GM11168 (cell line): Measurements from ENCODE around the gene PDE4C.

ENCODE experiments used
- in situ Hi-C: fragments of 300-500 bp; cut with MboI; formaldehyde crosslinking; loops from one replicate; pipeline ENCODE4 v1.12.0; 2022; ENCODE audit warnings: low sequenced_read_pairs; ENCODE audit not compliant: unreplicated experiment

The PDE4C gene

DNA sequence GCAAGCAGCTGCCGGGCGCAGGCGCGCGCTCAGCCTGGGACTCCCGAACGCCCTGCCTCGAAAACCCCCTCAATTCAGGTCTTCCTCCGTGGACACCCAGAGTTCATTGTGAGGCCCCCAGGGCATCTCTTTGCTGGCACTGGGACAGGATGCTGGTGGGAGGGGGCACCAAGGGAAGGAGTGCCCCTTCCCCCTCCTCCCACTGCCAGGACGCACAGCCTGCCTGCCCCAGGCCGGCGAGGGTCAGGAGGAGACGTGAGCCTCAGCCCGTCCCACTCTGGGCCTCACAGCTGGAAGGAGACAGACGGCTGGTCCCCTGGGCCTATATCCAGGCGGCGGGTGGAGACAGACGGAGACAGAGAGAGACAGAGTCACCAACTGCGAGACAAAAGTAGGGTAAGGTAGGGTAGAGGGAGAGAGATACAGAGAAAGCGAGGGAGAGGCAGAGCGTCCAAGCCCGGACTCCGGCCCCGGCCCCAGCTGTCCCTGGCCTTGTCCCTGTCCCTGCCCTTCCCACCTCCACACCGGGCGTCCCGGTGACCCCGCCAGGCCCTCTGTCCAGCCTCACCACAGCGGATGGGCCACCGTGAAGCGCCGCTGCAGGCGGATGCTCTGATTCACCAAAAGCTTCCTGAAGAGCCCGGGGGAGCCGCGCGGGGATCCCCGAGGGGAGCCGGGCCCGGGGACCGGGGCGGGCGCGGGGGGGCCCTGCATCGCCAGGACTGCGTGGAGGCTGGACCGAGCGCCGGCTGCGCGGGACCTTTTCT lies at the start of gene PDE4C:
Gene PDE4C, minus strand, starts transcription at position 737 of the 767 bp plus-strand sequence. Its CDS starts 23 bp downstream, at position 714.
- in situ Hi-C loops = no loop called here

DNA sequence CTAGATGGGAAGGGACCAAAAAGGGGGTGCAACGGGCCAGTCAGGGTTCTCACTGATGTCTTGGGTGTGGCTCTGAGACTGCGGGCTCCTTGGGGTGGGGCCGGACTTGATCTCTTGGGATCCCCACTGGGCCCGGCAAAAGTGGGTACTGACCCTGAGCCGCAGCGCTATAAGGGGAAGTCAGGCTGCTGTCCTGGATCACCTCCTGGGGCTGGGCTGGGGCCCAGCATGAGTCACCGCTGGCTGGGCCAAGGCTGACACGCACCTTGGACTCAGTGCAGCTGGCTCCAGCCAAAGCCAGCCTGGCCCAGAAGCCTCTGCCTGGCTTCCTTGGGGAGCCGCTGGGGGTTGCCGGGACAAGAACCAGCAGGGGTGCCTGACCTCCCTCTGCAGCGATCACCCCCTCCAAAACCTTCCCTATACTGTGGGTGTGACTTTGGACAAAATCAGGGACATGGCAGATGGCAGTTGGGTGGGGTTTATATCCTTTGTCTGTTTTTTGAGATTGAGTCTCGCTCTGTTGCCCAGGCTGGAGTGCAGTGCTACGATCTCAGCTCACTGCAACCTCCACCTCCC lies 48.6 kb upstream of the PDE4C start:
- in situ Hi-C loops = loop anchor here (5.0 kb wide), 1 partner anchor 47 kb away; the partner anchor contains the start of gene LSM4

DNA sequence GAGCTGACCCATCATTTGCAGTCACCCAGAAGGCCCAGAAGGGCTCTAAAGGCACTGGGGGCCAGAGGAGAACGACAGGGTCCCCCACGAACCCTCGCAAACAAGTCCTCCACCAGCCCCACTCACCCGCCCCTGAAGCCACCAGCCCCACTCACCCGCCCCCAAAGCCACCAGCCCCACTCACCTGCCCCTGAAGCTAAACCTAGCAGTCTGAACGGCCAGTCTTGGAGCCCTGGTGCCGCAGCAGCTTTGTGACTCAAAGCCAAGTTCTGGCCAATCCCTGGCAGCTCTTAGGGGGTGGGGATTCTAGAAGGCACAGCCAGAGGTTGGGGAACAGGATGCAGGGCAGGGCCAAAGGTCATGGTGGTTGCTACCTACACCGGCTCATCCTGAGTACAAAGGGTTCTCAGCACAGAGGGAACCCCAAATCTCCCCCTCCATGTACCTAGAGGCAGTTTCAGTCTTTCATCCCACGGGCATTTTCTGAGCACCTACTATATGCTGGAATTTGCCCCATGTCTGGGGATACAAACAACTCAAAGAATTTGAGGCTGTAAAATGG lies 48.1 kb upstream of the PDE4C start, which contains the start of gene IQCN:
Gene IQCN, minus strand, starts transcription at position 234 of the 562 bp plus-strand sequence. CDS start 4,974 bp downstream, outside the sequence.
- in situ Hi-C loops = no loop called here

DNA sequence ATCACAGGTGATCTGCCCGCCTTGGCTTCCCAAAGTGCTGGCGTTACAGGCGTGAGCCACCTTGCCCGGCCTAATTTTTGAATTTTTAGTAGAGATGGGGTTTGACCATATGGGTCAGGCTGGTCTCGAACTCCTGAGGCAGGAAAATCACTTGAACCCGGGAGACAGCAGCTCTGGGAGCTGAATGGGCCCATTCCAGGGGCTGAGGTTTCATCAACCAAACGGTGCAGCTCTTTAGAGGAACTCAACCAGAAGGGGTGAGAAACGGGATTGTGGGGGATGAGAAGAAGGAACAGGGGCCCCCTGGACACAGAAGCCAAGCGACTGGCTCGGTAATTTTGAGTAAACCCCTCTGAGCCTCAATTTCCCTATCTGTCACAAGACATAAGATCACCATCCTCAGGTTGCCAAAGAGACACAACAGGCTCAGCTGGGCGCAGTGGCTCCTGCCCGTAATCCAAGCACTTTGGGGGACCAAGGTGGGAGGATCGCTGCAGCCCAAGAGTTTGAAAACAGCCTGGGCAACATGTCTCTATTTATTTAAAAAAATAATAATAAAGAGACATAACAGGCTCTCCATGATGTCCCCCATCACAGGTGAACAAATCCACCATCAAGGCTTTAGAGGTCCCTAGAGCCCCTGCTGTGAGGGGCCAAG lies 47.5 kb upstream of the PDE4C start:
- in situ Hi-C loops = no loop called here

DNA sequence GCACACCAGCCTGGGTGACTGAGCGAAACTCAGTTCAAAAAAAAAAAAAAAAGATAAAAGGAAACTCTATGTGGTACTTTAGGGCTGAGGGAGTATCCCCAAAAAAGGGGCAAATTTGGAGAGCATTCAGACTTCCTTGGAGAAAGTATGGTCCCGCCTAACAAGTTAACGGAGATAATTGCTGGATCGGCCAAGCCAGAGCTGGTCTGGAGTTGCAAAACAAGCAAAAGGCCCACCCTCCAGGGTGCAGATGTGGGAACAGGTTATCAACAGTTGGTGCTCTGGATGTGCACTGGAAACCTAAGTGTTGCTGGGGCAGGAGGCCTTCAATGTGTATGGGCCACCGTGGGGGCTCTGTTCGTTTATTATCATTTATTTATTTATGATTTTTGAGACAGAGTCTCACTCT lies 45.2 kb upstream of the PDE4C start:
- in situ Hi-C loops = no loop called here

DNA sequence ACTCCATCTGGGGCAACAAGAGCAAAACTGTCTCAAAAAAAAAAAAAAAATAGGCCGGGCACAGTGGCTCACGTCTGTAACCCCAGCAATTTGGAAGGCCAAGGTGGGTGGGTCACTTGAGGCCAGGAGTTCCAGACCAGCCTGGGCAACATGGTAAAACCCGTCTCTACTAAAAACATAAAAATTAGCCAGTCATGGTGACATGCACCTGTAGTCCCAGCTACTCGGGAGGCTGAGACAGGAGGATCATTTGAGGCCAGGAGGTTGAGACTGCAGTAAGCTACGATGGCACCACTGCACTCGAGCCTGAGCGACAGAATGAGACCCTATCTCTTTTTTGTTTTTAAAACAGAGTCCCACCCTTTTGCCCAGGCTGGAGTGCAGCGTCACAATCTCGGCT lies 44.1 kb upstream of the PDE4C start:
- in situ Hi-C loops = no loop called here

DNA sequence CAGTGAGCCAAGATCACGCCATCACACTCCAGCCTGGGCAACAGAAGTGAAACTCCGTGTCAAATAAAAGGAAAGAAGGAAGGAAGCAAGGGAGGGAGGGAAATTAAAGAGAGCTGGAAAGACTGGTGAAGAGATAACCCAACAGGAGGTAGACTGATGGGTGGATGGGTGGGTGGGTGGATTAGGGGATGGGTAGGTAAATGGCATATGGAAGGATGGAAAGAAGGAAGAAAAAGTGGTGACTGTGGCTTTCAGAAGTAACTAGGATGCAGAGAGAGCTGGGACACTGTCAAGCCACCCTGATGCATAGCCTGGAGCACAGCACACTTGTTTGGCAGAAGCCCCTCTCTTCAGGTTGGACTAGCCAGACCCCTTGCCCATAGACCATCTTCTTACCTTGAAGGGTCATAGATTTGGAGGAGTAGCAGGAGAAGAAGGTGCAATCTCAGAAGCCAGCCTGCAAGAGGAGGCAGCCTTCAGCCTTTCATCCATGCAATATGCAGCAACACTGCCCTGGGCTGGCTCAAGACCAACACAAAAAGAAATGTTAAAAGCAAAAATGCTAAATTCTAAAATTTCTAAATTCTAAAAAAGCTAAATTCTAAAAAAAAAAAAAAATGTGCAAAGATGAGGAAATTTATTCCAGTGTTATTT lies 43.0 kb upstream of the PDE4C start:
- in situ Hi-C loops = no loop called here

DNA sequence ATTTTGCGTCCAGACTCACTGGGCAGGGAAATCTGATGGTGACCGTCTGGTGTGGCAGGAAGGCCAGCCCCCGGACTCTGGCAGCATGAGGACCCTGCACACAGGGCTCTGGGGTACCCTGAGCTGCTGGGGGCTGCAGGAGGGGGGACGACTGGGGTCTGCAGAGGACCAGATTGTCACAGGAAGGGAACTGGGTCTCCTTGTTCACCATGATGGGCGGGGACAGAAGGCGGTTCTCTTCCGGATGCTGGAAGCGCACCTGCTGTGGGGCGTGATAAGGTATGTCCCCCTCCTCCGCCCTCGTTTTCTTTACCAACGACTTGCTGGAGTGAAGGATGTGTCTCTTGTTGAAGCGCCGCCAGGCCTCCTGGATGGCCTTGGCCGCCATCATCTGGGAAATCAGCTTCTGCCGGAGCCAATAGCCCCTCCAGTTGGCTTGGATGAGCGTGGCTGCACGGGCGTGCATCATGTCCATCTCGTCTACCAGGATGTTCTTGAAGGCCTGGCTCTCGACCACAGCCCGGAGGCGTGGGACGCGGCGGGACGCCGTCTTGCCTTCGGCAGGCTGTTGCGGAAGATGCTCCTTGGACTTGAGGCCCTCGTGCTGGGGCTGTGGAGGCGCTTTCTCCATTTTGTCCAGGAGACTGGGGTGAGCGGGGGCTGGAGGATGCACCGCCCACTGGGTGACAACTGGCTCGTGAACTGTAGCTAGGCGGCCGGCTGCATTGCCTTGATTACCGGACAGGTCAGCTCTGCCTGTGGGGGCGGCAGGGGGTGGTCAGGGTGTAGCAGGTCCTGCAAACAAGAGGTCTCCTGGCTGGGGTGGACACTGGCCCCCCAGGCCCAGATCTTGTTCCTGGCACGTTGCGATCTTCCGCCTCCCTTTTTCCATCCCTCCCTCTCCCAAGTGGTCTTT lies 40.8 kb upstream of the PDE4C start:
- in situ Hi-C loops = no loop called here

DNA sequence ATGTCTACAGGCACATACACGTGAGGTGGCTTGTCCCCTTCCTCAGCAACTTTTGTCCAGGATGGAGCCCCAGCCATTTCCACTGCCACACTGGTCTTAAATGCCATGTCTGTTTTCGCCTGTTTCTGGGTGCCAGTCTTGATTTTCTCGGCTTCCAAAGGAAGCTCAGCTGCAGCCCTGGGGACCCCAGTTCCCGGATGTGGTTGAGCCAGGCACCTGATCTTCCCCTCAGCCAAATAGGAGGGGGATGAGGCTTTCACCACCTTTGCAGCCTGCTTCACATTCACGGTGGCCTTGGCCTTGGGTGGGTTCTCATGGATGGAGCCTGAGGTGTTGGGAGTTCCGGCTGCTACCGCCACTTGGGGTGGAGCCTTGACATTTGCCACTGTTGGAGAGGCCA lies 39.3 kb upstream of the PDE4C start:
- in situ Hi-C loops = no loop called here

DNA sequence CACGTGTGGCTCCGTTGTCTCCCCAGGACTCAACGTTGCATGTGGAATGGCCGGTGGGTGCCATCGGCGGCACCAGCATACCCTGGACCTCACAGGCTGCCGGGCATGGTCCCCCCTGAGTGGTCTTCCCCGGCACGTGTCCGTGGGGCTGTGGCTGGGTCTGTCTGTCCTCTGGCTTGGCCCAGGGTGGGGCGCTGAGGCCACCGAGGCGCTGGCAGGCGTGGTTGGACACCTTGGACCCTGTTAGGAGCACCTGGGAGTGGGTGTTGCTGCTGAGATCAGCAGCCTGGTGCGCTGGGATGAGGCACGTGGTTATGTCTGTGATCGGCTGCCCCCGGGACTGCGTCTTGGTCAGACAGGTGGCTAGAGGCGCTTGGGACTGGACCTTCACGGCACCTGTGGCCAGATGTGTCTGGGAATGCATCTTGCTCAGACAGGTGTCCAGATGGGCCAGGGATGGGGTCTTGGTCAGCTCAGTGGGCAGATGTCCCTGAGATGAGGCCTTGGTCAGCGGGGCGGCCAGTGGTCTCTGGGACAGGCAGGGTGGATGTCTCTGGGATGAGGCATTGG lies 38.8 kb upstream of the PDE4C start:
- in situ Hi-C loops = no loop called here

DNA sequence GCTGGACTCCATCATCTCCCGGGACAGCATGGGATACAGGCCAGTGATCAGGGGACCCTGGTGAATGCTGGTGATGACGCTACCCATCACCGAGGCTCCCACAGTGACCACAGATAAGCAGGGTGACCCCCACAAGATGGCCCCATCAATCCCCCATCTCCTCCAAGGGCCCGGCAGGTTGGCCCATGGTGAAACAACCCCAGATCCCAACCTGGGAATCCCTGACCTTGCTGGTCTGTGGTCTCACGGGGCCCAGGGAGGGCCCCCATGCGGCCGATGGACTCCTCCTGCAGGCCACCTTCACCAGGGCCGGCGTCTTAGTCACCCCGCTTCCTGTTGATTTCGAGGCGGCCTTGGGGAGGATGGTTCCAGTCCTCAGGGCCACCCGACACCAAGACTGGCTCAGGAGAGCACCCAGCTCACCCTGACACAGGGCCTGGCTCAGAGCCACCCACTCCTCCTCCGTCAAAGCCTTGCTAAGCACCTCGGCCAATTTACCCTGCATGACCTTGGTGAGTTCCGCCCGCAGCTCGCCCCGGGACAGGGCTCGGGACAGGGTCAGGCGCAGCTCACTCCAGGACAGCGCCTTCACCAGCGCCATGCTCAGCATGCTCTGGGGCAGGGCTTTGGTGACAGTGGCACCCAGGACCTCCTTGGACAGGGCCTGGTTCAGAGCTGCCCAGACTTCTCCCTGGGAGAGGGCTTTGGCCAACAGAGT lies 38.1 kb upstream of the PDE4C start:
- in situ Hi-C loops = no loop called here

DNA sequence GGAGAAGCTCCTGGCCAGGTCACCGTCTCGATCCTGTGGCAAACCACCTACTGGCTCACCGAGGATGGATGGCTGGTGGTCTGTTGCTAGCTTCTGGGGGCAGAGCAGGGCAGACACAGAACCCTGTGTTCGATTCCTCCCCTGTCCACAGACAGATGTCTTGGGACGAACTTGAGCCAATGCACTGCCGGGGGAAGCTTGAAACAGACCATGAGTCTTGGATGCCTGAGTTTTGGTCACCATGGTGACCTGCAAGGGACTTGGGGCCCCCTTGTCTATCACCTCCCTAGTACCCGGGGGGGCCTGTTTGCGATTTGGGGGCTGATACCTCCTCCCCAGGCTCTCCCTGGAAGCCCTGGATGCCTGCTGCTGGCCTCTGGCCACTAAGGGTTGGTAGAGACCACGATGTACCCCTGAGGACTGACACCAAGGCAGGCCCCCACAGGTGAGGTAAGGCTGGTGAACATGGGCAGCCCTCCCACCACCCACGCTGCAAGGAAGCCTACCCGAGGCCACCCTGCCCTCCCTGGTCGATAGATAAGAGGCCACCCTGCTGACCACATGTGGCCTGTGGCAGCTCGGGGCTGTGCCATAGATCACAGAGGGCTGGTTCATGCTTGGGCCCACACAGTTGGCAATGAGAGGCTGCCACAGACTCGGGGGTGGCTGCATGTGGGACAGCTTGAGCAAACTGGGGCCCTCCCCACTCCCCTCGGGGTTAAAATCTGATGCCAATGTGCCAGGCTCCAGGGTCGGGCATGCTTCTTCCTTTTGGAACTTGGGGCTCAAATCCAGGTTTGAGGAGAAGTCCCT lies 37.3 kb upstream of the PDE4C start:
- in situ Hi-C loops = no loop called here

DNA sequence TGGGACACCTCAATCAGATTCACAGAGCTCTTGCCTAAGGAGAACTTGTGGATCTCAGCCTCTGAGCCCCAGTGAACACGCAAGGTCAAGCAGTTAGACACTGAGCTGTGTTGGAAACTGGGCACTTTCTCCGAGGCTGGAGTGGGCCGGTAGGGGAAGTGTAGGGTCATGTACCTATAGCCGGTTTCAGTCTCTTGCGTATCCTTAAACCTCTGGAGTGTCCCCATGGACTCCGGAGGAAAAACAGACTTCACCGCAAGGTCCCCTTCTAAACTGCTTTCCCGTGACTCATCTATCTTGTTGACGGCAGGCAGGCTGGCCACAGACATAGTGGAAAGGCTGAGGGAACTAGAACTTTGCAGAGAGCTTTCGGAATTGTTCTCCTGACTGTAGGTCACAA lies 36.7 kb upstream of the PDE4C start:
- in situ Hi-C loops = no loop called here

DNA sequence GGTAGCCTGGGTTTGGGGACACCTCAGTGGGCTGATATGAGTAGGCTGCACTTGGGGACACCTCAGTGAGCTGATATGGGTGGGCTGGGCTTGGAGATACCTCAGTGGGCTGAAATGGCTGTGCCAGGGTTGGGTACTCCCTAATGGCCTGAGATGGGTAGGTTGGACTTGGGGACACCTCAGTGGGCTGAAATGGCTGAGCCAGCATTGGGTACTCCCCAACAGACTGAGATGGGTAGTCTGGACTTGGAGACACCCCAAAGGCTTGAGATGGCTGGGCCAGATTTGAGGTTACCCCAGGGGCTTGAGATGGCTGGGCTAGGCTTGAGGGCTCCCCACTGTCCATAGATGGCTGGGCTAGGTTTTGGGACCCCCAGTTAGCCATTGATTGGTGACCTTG lies 35.9 kb upstream of the PDE4C start:
- in situ Hi-C loops = no loop called here

DNA sequence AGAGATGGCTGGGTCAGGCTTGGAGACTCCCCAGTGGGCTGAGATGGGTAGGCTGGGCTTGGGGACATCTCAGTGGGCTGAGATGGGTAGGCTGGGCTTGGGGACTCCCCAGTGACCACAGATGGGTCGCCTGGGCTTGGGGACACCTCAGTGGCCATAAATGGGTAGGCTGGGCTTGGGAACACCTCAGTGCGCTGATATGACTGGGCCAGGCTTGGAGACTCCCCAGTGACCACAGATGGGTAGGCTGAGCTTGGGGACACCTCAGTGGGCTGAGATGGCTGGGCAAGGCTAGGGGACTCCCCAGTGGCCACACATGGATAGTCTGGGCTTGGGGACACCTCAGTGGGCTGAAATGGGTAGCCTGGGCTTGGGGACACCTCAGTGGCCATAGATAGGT lies 35.2 kb upstream of the PDE4C start:
- in situ Hi-C loops = no loop called here

DNA sequence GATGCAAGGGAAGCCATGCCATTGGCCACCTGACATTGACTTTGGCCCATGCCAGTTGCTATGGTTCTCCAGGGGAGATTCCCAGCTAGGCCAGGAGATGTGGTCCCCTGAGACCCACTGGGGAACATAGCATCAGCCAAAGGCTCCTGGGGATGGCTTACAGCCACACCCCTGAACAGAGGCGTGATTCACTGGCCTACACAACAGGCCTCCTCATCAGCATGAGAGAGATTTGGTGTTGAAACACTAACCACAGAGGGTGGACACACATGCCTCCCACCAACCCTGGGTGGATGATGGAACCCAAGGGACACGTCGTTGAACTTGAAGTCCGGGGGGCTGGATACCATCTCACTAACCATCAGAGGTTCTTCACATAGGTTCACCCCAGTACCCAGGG lies 33.7 kb upstream of the PDE4C start:
- in situ Hi-C loops = loop anchor here (5.0 kb wide), 1 partner anchor 48 kb away; no protein-coding TSS in a partner anchor
